AG10803 (cell line): ENCODE measurements around the gene BARHL1.

Experiments used
- DNase-seq: peaks from one replicate; pipeline ENCODE4 v3.0.0; 2010; ENCODE audit warnings: low read depth
- H3K4me3 ChIP-seq: 2 replicates; pipeline ENCODE4 v1.5.1; 2011; ENCODE audit warnings: mild to moderate bottlenecking, low read length, control low read depth
- CTCF ChIP-seq: conservative IDR thresholded peaks from 2 replicates; pipeline ENCODE4 v1.5.1; 2011; ENCODE audit warnings: mild to moderate bottlenecking, low read length, control low read depth, inconsistent platforms

The BARHL1 gene

GRCh38 chr9:132588098-132588497, 5.7 kb downstream of the BARHL1 start:
- no peak for TF ChIP-seq CTCF
- no peak overlapping the region for H3K4me3 ChIP-seq
- no peak for DNase-seq

- H3K4me3 ChIP-seq = no peak overlapping the region
- DNase-seq = no peak
- TF ChIP-seq CTCF = no peak
Observed at GRCh38 chr9:132588501-132589147, 6.2 kb downstream of the BARHL1 start.

DNA sequence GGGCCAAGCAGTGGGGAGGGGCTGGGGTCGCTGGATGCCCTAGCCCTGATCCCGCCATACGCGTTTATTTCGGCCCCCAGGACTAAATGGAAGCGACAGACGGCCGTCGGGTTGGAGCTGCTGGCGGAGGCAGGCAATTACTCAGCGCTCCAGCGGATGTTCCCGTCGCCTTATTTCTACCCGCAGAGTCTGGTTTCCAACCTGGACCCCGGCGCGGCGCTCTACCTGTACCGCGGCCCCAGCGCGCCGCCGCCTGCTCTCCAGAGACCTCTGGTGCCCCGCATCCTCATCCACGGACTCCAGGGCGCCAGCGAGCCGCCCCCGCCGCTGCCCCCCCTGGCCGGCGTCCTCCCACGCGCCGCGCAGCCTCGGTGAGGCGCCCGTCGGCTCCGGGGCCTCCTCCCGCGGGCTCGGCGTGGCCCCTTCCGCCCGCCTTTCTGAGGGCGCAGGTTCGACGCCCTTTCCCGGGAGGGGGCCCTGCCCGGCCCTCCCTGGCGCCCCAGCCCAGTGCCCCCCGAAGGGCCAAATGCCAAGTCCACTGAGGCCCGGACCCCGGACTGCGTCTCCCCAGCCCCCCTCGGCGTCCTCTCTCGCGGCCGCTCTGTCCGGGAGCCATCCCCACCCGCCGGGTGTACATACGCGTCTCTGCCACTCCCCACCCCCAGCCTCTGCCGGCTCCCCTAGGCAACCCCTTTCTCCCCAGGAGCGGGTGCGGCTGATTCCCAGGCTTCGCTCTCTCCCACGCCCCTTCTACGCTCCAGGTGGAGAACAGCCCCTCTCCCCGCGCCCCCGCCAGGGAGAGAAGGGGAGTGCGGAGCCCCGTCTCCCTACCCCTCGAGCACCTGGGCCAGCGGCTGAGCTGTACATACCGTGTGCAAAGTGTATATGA, 7.0 kb downstream of the BARHL1 start:
- no peak for TF ChIP-seq CTCF
- no peak overlapping the region for H3K4me3 ChIP-seq
- DNase-seq = no peak

- no peak overlapping the region for H3K4me3 ChIP-seq
- TF ChIP-seq CTCF = no peak
- no peak for DNase-seq
Observed at GRCh38 chr9:132590037-132590317, 7.6 kb downstream of the BARHL1 start.

- no peak for DNase-seq
- TF ChIP-seq CTCF = no peak
- no peak overlapping the region for H3K4me3 ChIP-seq
Observed at GRCh38 chr9:132590318-132591182, 8.1 kb downstream of the BARHL1 start.

DNA sequence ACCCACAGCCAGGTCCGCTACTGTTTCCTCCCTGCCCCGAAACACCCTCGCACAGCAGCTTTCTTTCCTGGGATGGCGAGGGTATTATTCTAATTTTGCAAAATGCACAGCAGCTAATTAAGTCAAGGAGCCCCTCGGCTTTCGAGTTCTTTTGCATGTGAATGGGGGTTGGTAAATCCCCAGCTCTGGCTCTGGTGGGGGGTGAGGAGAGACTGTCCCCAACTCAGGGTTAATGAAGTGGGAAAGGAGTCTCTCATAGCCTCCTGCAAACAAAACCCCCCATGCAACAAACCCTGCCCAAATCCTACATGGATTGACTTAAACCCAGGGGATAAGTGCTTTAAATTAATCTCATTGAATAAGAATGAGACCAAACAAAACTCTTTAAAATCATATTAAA, 8.8 kb downstream of the BARHL1 start:
- DNase-seq = no peak

More for the DNA sequence above, 8.8 kb downstream of the BARHL1 start:
- TF ChIP-seq CTCF = no peak
- H3K4me3 ChIP-seq = no peak overlapping the region
